Stomach (tissue), 9 donors: ENCODE data around the gene MAPRE3. TPM values are rescaled to one million over a fixed set of nuclear protein-coding genes. Genes with fewer than 3 reads are reported as not detected.

Experiments used
- DNase-seq, 2 donors: peaks; one replicate each; pipeline versions ENCODE4 v3.0.0 to v3.0.0-alpha.2; 2013 to 2019
- H3K27ac ChIP-seq, 5 donors: fragments of 200-600 bp in 4 of 5; sonication (generic) in 4 of 5; one replicate each; pipeline ENCODE4 v1.5.1; 2013 to 2019; ENCODE audit warnings: mild to moderate bottlenecking in 1 of 5, moderate library complexity in 1 of 5
- H3K27me3 ChIP-seq, 3 donors: fragments of 200-600 bp; sonication (generic); one replicate each; pipeline ENCODE4 v1.5.1; 2017 to 2019; ENCODE audit warnings: mixed run types in 1 of 3
- H3K36me3 ChIP-seq, 4 donors: fragments of 200-600 bp; sonication (generic); 1 replicate in 3 of 4; 2 replicates in 1 of 4; pipeline ENCODE4 v1.5.1; 2016 to 2019
- H3K4me1 ChIP-seq, 4 donors: fragments of 200-600 bp; sonication (generic); one replicate each; pipeline ENCODE4 v1.5.1; 2016 to 2019
- H3K4me3 ChIP-seq, 4 donors: fragments of 200-600 bp; sonication (generic) in 3 of 4; one replicate each; pipeline ENCODE4 v1.5.1; 2016 to 2019; ENCODE audit warnings: mild to moderate bottlenecking in 1 of 4
- H3K9me3 ChIP-seq, 4 donors: fragments of 200-600 bp; sonication (generic); one replicate each; pipeline ENCODE4 v1.5.1; 2016 to 2019
- CTCF ChIP-seq, 7 experiments: fragments of 450-650 bp in 4 of 7; fragments of 200-600 bp in 3 of 7; sonication (generic) in 3 of 7; IDR thresholded peaks; one replicate each; pipeline ENCODE4 v1.5.1; 2016 to 2019; ENCODE audit warnings: antibody characterized with exemption in 7 of 7, control low read depth in 2 of 7, mild to moderate bottlenecking in 1 of 7
- EP300 ChIP-seq: sonication (generic); formaldehyde crosslinking; IDR thresholded peaks from one replicate; pipeline ENCODE4 v1.6.1; 2017; ENCODE audit warnings: antibody characterized with exemption
- POLR2A ChIP-seq, 4 donors: fragments of 450-650 bp; IDR thresholded peaks; one replicate each; pipeline ENCODE4 v1.6.1; 2016; ENCODE audit warnings: antibody characterized with exemption in 4 of 4, control low read depth in 2 of 4, mild to moderate bottlenecking in 1 of 4, moderate library complexity in 1 of 4
- POLR2AphosphoS5 ChIP-seq, 3 donors: sonication (generic); formaldehyde crosslinking; IDR thresholded peaks; one replicate each; pipeline ENCODE4 v1.6.1; 2016; ENCODE audit warnings: antibody characterized with exemption in 3 of 3
- WGBS, 5 donors: extraction: QIAGEN DNeasy Blood & Tissue Kit in 3 of 5; methylation state at CpG; one replicate each; pipeline versions ENCODE4 v1.1.5 to v1.1.7; 2013 to 2018; 5-methylcytosine and 5-hydroxymethylcytosine counted together
- intact Hi-C: fragments of 100-400 bp; cut with DNase I; formaldehyde crosslinking; loops from one replicate; pipeline ENCODE4 v1.15.1; 2023; ENCODE audit warnings: low total_unique reads
- polyA plus RNA-seq, 3 donors: library from polyadenylated mRNA; stranded (reverse); fragments of 200-250 nt; gene quantifications; one replicate each; pipeline ENCODE4 v1.2.3, GENCODE V29; 2013
- total RNA-seq, 5 donors: library from RNA; depleted of rRNA; stranded (reverse); fragments of >200 nt; gene quantifications; one replicate each; pipeline versions ENCODE4 v1.1.0 to v1.2.3, GENCODE V29; 2014 to 2016
- donor health status: healthy with polysubstance abuse.
- donor health status: Bipolar disorder and iron deficiency.
- donor health status: healthy.

MAPRE3 gene
- total and polyA plus RNA-seq, 8 donors, result 7.0 to 24.1 (median 13.6) TPM

- H3K9me3 ChIP-seq, result no peaks in the 10 kb centered on the region
- H3K4me1 ChIP-seq, result peaks cover 22 to 45% (median 28%) of the 10 kb centered on the region in 4 donors
- no peaks in the 10 kb centered on the region for H3K36me3 ChIP-seq
- peak in 1 of 2 donors; percentile 49 for DNase-seq
- no peak for TF ChIP-seq POLR2A (IDR thresholded peaks at IDR 0.05)
- TF ChIP-seq CTCF (IDR thresholded peaks at IDR 0.05), result no peak
- no peak for TF ChIP-seq POLR2AphosphoS5 (IDR thresholded peaks at IDR 0.05)
- TF ChIP-seq EP300, result no peak
- WGBS, 5 donors, result 27 to 58% (median 50%) methylated on average over 8 to 9 of the region's 9 CpGs
- peak overlapping the region; percentile 6 to 90 (median 75) for H3K27ac ChIP-seq
- intact Hi-C loops, result no loop called here
- no peaks in the 10 kb centered on the region for H3K27me3 ChIP-seq
- H3K4me3 ChIP-seq, result peak overlapping the region in 3 of 4 donors; percentile 75 to 88 (median 81)
Observed at GRCh38 chr2:26971911-26972786, 1.7 kb downstream of the MAPRE3 start.

- Histone ChIP-seq H3K27ac (no peak overlapping the region), H3K4me1 (peaks cover 23 to 65% (median 43%) of the 10 kb centered on the region in 4 donors), H3K9me3 (no peaks in the 10 kb centered on the region), H3K4me3 (no peak overlapping the region), H3K27me3 (no peaks in the 10 kb centered on the region), H3K36me3 (no peaks in the 10 kb centered on the region)
- TF ChIP-seq EP300 (no peak), CTCF (IDR thresholded peaks at IDR 0.05) (no peak), POLR2A (IDR thresholded peaks at IDR 0.05) (no peak)
- intact Hi-C loops, result no loop called here
- no peak for DNase-seq
- 60 to 78% (median 66%) methylated on average over 5 of the region's 5 CpGs for WGBS, 5 donors
Observed at GRCh38 chr2:26974352-26974751, 3.9 kb downstream of the MAPRE3 start.

GRCh38 chr2:26975102-26975501, 4.7 kb downstream of the MAPRE3 start:
- no peak for DNase-seq
- WGBS, 5 donors, result 58 to 80% (median 65%) methylated on average over 2 of the region's 2 CpGs
- Histone ChIP-seq H3K27ac (no peak overlapping the region), H3K4me1 (peaks cover 25 to 66% (median 41%) of the 10 kb centered on the region in 4 donors), H3K9me3 (no peaks in the 10 kb centered on the region), H3K36me3 (no peaks in the 10 kb centered on the region), H3K27me3 (no peaks in the 10 kb centered on the region), H3K4me3 (no peak overlapping the region)
- no peak for TF ChIP-seq EP300
- TF ChIP-seq CTCF (IDR thresholded peaks at IDR 0.05), result no peak
- no peak for TF ChIP-seq POLR2AphosphoS5 (IDR thresholded peaks at IDR 0.05)
- TF ChIP-seq POLR2A (IDR thresholded peaks at IDR 0.05), result no peak
- intact Hi-C loops, result no loop called here

GRCh38 chr2:26975656-26976055, 5.2 kb downstream of the MAPRE3 start:
- WGBS, 5 donors, result 65 to 85% (median 83%) methylated on average over 1 of the region's 1 CpG
- no peaks in the 10 kb centered on the region for H3K36me3 ChIP-seq
- no peak overlapping the region for H3K4me3 ChIP-seq
- TF ChIP-seq POLR2AphosphoS5 (IDR thresholded peaks at IDR 0.05), result no peak
- TF ChIP-seq CTCF (IDR thresholded peaks at IDR 0.05), result no peak
- no peak for TF ChIP-seq POLR2A (IDR thresholded peaks at IDR 0.05)
- no peak for DNase-seq
- H3K27ac ChIP-seq, result no peak overlapping the region
- H3K27me3 ChIP-seq, result no peaks in the 10 kb centered on the region
- intact Hi-C loops, result no loop called here
- no peaks in the 10 kb centered on the region for H3K9me3 ChIP-seq
- H3K4me1 ChIP-seq, result peaks cover 24 to 65% (median 38%) of the 10 kb centered on the region in 4 donors
